Immature natural killer cell (primary cell): Measurements from ENCODE around the gene SGPP2. TPM values are rescaled to one million over a fixed set of nuclear protein-coding genes. Genes with fewer than 3 reads are reported as not detected.
"Not testable (repeated sequence)": the region's sequence is repeated elsewhere in the genome, so short reads cannot be mapped to it uniquely, and the experiment has no call there.

Experiments used
- DNase-seq, 3 donors: peaks; one replicate each; pipeline ENCODE4 v3.0.0; 2022; ENCODE audit warnings: mixed read lengths in 1 of 3
- H3K27ac Mint-ChIP-seq, 6 donors: one replicate each; pipeline ENCODE4 v1.8.0; 2020; ENCODE audit warnings: mixed read lengths in 6 of 6, mild to moderate bottlenecking in 5 of 6, inconsistent platforms in 4 of 6, moderate library complexity in 3 of 6
- H3K27me3 Mint-ChIP-seq, 3 donors: one replicate each; pipeline ENCODE4 v1.8.0; 2020 to 2021; ENCODE audit warnings: low read depth in 3 of 3, mild to moderate bottlenecking in 3 of 3, mixed read lengths in 3 of 3, moderate library complexity in 3 of 3, inconsistent platforms in 1 of 3
- H3K36me3 Mint-ChIP-seq, 3 donors: one replicate each; pipeline ENCODE4 v1.8.0; 2020; ENCODE audit warnings: mixed read lengths in 3 of 3, inconsistent platforms in 2 of 3, mild to moderate bottlenecking in 2 of 3
- H3K4me1 Mint-ChIP-seq, 2 donors: one replicate each; pipeline ENCODE4 v1.8.0; 2020; ENCODE audit warnings: inconsistent platforms in 2 of 2, mild to moderate bottlenecking in 2 of 2, mixed read lengths in 2 of 2, moderate library complexity in 1 of 2
- H3K4me3 Mint-ChIP-seq, 5 donors: one replicate each; pipeline ENCODE4 v1.8.0; 2020; ENCODE audit warnings: mild to moderate bottlenecking in 5 of 5, mixed read lengths in 5 of 5, inconsistent platforms in 3 of 5, moderate library complexity in 3 of 5
- H3K9me3 Mint-ChIP-seq, 6 donors: one replicate each; pipeline ENCODE4 v1.8.0; 2020; ENCODE audit warnings: mild to moderate bottlenecking in 6 of 6, mixed read lengths in 6 of 6, inconsistent platforms in 4 of 6, moderate library complexity in 3 of 6
- polyA plus RNA-seq, 3 donors: library from polyadenylated mRNA; unstranded; fragments of 300-500 nt; fragmentation: Illumina TruSeq; gene quantifications; one replicate each; pipeline ENCODE4 v1.2.3, GENCODE V29; 2021

Gene SGPP2
- not detected for polyA plus RNA-seq

- Mint-ChIP-seq H3K36me3 (no peaks in the 10 kb centered on the region), H3K27ac (no peak within 1 kb of the TSS), H3K4me1 (peaks cover 0 to 7% of the 10 kb centered on the region in 2 donors), H3K9me3 (peaks cover 0 to 16% (median 1%) of the 10 kb centered on the region in 6 donors), H3K4me3 (peak within 1 kb of the TSS in 2 of 5 donors; percentile 42 to 49), H3K27me3 (peaks cover 11 to 35% (median 27%) of the 10 kb centered on the region in 3 donors)
- DNase-seq, result no peak
Observed at GRCh38 chr2:222424276-222424728, at the start of gene SGPP2. TSS of gene SGPP2 (plus strand) at chr2:222424543. CDS start at chr2:222424603, 60 bp downstream.

- Mint-ChIP-seq H3K27ac (no peak overlapping the region), H3K4me1 (no peaks in the 10 kb centered on the region), H3K27me3 (peaks cover 2 to 9% (median 3%) of the 10 kb centered on the region in 3 donors), H3K9me3 (peaks cover 2 to 22% (median 5%) of the 10 kb centered on the region in 6 donors), H3K36me3 (no peaks in the 10 kb centered on the region), H3K4me3 (no peak overlapping the region)
- no peak for DNase-seq
Observed at GRCh38 chr2:222375798-222376197, 48.5 kb upstream of the SGPP2 start.

- no peak overlapping the region for H3K27ac Mint-ChIP-seq
- H3K9me3 Mint-ChIP-seq, result peaks cover 0 to 14% (median 4%) of the 10 kb centered on the region in 6 donors
- H3K36me3 Mint-ChIP-seq, result no peaks in the 10 kb centered on the region
- no peaks in the 10 kb centered on the region for H3K4me1 Mint-ChIP-seq
- peaks cover under 1 to 3% (median 3%) of the 10 kb centered on the region in 3 donors for H3K27me3 Mint-ChIP-seq
- DNase-seq, result no peak
- H3K4me3 Mint-ChIP-seq, result no peak overlapping the region
Observed at GRCh38 chr2:222380456-222380855, 43.9 kb upstream of the SGPP2 start.

GRCh38 chr2:222381566-222381965, 42.8 kb upstream of the SGPP2 start:
- Mint-ChIP-seq H3K4me3 (no peak overlapping the region), H3K27ac (no peak overlapping the region), H3K36me3 (no peaks in the 10 kb centered on the region), H3K27me3 (peaks cover 2 to 4% (median 3%) of the 10 kb centered on the region in 3 donors), H3K4me1 (no peaks in the 10 kb centered on the region), H3K9me3 (peaks cover 0 to 11% (median 4%) of the 10 kb centered on the region in 6 donors)
- DNase-seq, result no peak

- Mint-ChIP-seq H3K36me3 (no peaks in the 10 kb centered on the region), H3K4me3 (no peak overlapping the region), H3K27me3 (peaks cover 2 to 3% (median 3%) of the 10 kb centered on the region in 3 donors), H3K27ac (no peak overlapping the region), H3K9me3 (peaks cover 0 to 5% (median 2%) of the 10 kb centered on the region in 6 donors), H3K4me1 (no peaks in the 10 kb centered on the region)
- DNase-seq, result no peak
Observed at GRCh38 chr2:222383255-222383654, 41.1 kb upstream of the SGPP2 start.

- DNase-seq, result no peak
- Mint-ChIP-seq H3K4me1 (no peaks in the 10 kb centered on the region), H3K27me3 (peaks cover 1 to 5% (median 2%) of the 10 kb centered on the region in 3 donors), H3K27ac (no peak overlapping the region), H3K9me3 (peaks cover 0 to 3% (median 0%) of the 10 kb centered on the region in 6 donors), H3K36me3 (no peaks in the 10 kb centered on the region), H3K4me3 (no peak overlapping the region)
Observed at GRCh38 chr2:222391743-222392285, 32.5 kb upstream of the SGPP2 start.

GRCh38 chr2:222393733-222394267, 30.5 kb upstream of the SGPP2 start:
- H3K27ac Mint-ChIP-seq, result no peak overlapping the region
- H3K9me3 Mint-ChIP-seq, result peaks cover 0 to 4% (median under 1%) of the 10 kb centered on the region in 6 donors
- no peaks in the 10 kb centered on the region for H3K36me3 Mint-ChIP-seq
- peaks cover 1 to 5% (median 2%) of the 10 kb centered on the region in 3 donors for H3K27me3 Mint-ChIP-seq
- no peaks in the 10 kb centered on the region for H3K4me1 Mint-ChIP-seq
- no peak for DNase-seq
- no peak overlapping the region for H3K4me3 Mint-ChIP-seq

- no peaks in the 10 kb centered on the region for H3K36me3 Mint-ChIP-seq
- DNase-seq, result no peak
- H3K27ac Mint-ChIP-seq, result no peak overlapping the region
- no peak overlapping the region for H3K4me3 Mint-ChIP-seq
- H3K27me3 Mint-ChIP-seq, result peaks cover 0 to 3% (median 0%) of the 10 kb centered on the region in 3 donors
- peaks cover 0 to 8% (median 2%) of the 10 kb centered on the region in 6 donors for H3K9me3 Mint-ChIP-seq
- H3K4me1 Mint-ChIP-seq, result no peaks in the 10 kb centered on the region
Observed at GRCh38 chr2:222398446-222398885, 25.9 kb upstream of the SGPP2 start.

- Mint-ChIP-seq H3K4me3 (no peak overlapping the region), H3K9me3 (peaks cover 0 to 8% (median 3%) of the 10 kb centered on the region in 6 donors), H3K27me3 (no peaks in the 10 kb centered on the region), H3K4me1 (no peaks in the 10 kb centered on the region), H3K27ac (no peak overlapping the region), H3K36me3 (no peaks in the 10 kb centered on the region)
- DNase-seq, result no peak
Observed at GRCh38 chr2:222399038-222399783, 25.1 kb upstream of the SGPP2 start.

- Mint-ChIP-seq H3K27ac (no peak overlapping the region), H3K27me3 (no peaks in the 10 kb centered on the region), H3K9me3 (peaks cover 0 to 10% (median 3%) of the 10 kb centered on the region in 6 donors), H3K4me1 (no peaks in the 10 kb centered on the region), H3K4me3 (no peak overlapping the region), H3K36me3 (no peaks in the 10 kb centered on the region)
- no peak for DNase-seq
Observed at GRCh38 chr2:222404151-222404905, 20.0 kb upstream of the SGPP2 start.

- Mint-ChIP-seq H3K27ac (no peak overlapping the region), H3K9me3 (peaks cover 0 to 10% (median 4%) of the 10 kb centered on the region in 6 donors), H3K4me3 (no peak overlapping the region)
Observed at GRCh38 chr2:222408684-222409083, 15.7 kb upstream of the SGPP2 start.

GRCh38 chr2:222410534-222410933, 13.8 kb upstream of the SGPP2 start:
- H3K4me3 Mint-ChIP-seq, result no peak overlapping the region
- H3K9me3 Mint-ChIP-seq, result peaks cover 0 to 14% (median 3%) of the 10 kb centered on the region in 6 donors
- H3K4me1 Mint-ChIP-seq, result no peaks in the 10 kb centered on the region
- no peaks in the 10 kb centered on the region for H3K36me3 Mint-ChIP-seq
- H3K27me3 Mint-ChIP-seq, result peaks cover 0 to 2% (median 2%) of the 10 kb centered on the region in 3 donors
- no peak for DNase-seq
- H3K27ac Mint-ChIP-seq, result no peak overlapping the region

More at GRCh38 chr2:222408684-222409083, 15.7 kb upstream of the SGPP2 start:
- no peak for DNase-seq
- Mint-ChIP-seq H3K36me3 (no peaks in the 10 kb centered on the region), H3K27me3 (peaks cover 0 to 2% (median 2%) of the 10 kb centered on the region in 3 donors), H3K4me1 (no peaks in the 10 kb centered on the region)

GRCh38 chr2:222412334-222412733, 12.0 kb upstream of the SGPP2 start:
- H3K36me3 Mint-ChIP-seq, H3K4me1 Mint-ChIP-seq, H3K27me3 Mint-ChIP-seq, H3K4me3 Mint-ChIP-seq, DNase-seq, H3K27ac Mint-ChIP-seq: not testable (repeated sequence)
- peaks cover 0 to 18% (median 7%) of the 10 kb centered on the region in 6 donors for H3K9me3 Mint-ChIP-seq
